Keratinocyte (primary cell): ENCODE measurements around the gene EFCAB6.

Experiments used
- EZH2 ChIP-seq: IDR thresholded peaks from one replicate; pipeline ENCODE4 v1.6.1; 2012; ENCODE audit warnings: inconsistent platforms, mild to moderate bottlenecking, low read length, moderate library complexity
- TF ChIP-seq, protein P1 (sequence below), 3 experiments: IDR thresholded peaks in 1 of 3; conservative IDR thresholded peaks in 1 of 3; optimal IDR thresholded peaks in 1 of 3; 2 replicates in 2 of 3; 3 replicates in 1 of 3; pipeline versions ENCODE3 to v1.5.1; 2011; ENCODE audit warnings: low read length in 3 of 3, mild to moderate bottlenecking in 3 of 3, moderate library complexity in 2 of 3, control low read depth in 1 of 3, inconsistent platforms in 1 of 3; ENCODE audit not compliant: insufficient read depth in 2 of 3; ENCODE audit errors: extremely low read depth in 1 of 3

DNA sequence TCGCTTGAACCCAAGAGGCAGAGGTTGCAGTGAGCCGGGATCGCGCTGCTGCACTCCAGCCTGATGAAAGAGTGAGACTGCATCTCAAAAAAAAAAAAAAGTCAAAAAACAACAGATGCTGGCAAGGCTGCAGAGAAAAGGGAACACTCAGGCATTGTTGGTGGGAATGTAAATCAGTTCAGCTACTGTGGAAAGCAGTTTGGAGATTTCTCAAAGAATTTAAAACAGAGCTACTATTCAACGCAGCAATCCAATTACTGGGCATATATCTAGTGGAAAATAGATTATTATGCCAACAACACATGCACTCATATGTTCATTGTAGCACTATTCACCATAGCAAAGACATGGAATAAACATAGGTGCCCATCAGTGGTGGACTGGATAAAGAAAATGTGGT is 89.7 kb downstream of the EFCAB6 start:
- TF ChIP-seq, protein P1, sequence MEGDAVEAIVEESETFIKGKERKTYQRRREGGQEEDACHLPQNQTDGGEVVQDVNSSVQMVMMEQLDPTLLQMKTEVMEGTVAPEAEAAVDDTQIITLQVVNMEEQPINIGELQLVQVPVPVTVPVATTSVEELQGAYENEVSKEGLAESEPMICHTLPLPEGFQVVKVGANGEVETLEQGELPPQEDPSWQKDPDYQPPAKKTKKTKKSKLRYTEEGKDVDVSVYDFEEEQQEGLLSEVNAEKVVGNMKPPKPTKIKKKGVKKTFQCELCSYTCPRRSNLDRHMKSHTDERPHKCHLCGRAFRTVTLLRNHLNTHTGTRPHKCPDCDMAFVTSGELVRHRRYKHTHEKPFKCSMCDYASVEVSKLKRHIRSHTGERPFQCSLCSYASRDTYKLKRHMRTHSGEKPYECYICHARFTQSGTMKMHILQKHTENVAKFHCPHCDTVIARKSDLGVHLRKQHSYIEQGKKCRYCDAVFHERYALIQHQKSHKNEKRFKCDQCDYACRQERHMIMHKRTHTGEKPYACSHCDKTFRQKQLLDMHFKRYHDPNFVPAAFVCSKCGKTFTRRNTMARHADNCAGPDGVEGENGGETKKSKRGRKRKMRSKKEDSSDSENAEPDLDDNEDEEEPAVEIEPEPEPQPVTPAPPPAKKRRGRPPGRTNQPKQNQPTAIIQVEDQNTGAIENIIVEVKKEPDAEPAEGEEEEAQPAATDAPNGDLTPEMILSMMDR (optimal IDR thresholded peaks at IDR 0.05 in 1 of 3, IDR thresholded peaks at IDR 0.05 in 1 of 3, conservative IDR thresholded peaks at IDR 0.05 in 1 of 3; ENCODE audit: extremely low read depth in 1 of 3, insufficient read depth in 2 of 3, low read length in 3 of 3) = no peak
- no peak for TF ChIP-seq EZH2
